Measurements from ENCODE around the gene CTSV. TPM values are rescaled to one million over a fixed set of nuclear protein-coding genes. Genes with fewer than 3 reads are reported as not detected.
"Not testable (repeated sequence)": the region's sequence is repeated elsewhere in the genome, so short reads cannot be mapped to it uniquely, and the experiment has no call there.

The CTSV gene
- total RNA-seq, 2 donors from 2014 or later, result 0.27 TPM; not detected in 1

DNA sequence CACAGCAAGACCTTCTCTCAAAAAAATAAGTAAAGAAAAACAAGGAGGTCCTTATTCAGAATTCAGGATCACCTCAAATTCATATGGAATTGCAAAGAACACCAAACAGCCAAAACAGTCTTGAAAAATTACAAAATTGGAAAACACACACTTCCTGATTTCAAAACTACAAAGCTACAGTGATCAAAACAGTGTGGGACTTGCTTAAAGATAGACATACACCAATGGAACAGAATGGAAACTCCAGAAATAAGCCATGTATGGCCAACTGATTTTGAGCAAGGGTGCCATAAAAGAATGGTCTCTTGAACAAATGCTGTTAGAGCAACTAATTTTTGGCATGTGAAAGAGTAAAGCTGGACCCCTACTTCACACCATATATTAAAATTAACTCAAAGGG, 36.7 kb downstream of the CTSV start:
- not testable (repeated sequence) for DNase-seq (ENCODE audit: low spot score); H3K4me1 ChIP-seq (ENCODE audit: control insufficient read depth in 1 of 2, low read depth in 2 of 2); ATAC-seq (ENCODE audit: insufficient number of reproducible peaks, low FRiP score, low read depth); H3K4me3 ChIP-seq; H3K27ac ChIP-seq; H3K27me3 ChIP-seq (replicated peaks; ENCODE audit: insufficient read depth); H3K9me3 ChIP-seq; H3K36me3 ChIP-seq

DNA sequence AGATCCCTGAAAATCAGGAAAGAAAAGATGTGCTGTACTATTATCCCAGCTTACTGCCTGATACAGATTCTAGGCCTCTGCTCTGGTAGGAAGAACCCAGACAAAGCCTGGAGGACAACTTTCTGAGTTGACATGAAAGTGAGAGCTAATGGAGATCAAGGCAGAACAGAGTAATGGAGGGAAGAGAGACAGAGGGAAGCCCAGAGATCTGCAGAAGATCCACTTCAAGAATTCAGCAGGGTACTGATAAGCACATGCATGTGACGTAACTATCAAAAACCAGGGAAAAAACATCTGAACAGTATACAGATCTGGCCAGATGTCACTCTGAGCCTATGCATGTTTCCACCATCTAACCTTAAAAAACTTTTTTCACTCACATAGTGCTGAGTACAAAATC, 37.6 kb downstream of the CTSV start:
- DNase-seq (ENCODE audit: low spot score); H3K4me3 ChIP-seq; ATAC-seq (ENCODE audit: insufficient number of reproducible peaks, low FRiP score, low read depth); H3K9me3 ChIP-seq; H3K27me3 ChIP-seq (replicated peaks; ENCODE audit: insufficient read depth); H3K36me3 ChIP-seq; H3K27ac ChIP-seq; H3K4me1 ChIP-seq (ENCODE audit: control insufficient read depth in 1 of 2, low read depth in 2 of 2): not testable (repeated sequence)

DNA sequence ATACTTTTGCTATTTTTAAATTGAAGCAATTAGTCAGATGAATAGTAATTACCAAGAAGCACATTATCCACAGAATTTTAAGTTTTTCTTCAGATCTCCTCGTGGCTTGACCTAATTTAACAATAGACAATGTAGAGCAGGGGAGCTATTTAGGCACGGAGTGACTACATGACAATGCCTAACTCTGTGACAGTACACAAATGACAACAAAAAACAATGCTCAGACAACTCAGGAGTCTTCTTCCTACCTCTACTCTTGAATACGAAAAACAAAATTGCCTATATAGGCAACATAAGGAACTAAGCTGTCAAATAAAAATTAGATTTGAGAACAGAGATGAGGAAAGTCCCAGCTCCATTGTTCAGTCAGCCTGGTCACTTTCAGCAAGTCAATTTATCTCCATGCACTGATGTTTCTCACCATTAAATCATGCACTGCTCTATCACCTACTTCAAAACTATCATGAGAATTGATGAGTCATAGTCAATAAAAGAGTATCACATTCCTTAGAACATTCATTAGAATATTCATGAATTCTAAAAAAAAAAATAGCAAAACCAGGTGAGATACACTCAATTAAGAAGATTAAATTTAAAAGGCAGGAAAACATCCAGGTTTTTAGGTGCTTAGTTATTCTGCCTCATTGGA, 38.7 kb downstream of the CTSV start:
- not testable (repeated sequence) for H3K9me3 ChIP-seq; ATAC-seq (ENCODE audit: insufficient number of reproducible peaks, low FRiP score, low read depth); H3K27ac ChIP-seq; DNase-seq (ENCODE audit: low spot score); H3K4me1 ChIP-seq (ENCODE audit: control insufficient read depth in 1 of 2, low read depth in 2 of 2); H3K4me3 ChIP-seq; H3K36me3 ChIP-seq; H3K27me3 ChIP-seq (replicated peaks; ENCODE audit: insufficient read depth)

DNA sequence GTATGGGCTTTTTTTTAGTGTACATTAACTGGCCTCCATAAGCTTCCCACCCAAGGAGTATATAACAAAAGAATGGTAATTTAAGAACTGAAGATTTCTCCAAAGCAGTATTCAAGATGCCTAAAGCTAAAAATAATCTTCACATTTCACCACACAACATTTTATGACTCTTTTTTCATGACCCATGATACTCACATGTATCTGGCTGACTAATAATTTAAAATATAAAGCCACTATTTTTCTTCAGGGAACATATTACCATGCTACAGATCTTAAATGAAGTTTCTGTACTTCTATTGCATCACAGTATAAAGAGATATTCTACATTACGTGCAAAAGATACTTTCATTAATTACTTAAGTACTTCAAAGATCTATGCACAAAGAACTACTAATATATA, 39.2 kb downstream of the CTSV start:
- not testable (repeated sequence) for H3K27me3 ChIP-seq (replicated peaks; ENCODE audit: insufficient read depth); DNase-seq (ENCODE audit: low spot score); H3K36me3 ChIP-seq; H3K27ac ChIP-seq; H3K9me3 ChIP-seq; H3K4me1 ChIP-seq (ENCODE audit: control insufficient read depth in 1 of 2, low read depth in 2 of 2); ATAC-seq (ENCODE audit: insufficient number of reproducible peaks, low FRiP score, low read depth); H3K4me3 ChIP-seq

DNA sequence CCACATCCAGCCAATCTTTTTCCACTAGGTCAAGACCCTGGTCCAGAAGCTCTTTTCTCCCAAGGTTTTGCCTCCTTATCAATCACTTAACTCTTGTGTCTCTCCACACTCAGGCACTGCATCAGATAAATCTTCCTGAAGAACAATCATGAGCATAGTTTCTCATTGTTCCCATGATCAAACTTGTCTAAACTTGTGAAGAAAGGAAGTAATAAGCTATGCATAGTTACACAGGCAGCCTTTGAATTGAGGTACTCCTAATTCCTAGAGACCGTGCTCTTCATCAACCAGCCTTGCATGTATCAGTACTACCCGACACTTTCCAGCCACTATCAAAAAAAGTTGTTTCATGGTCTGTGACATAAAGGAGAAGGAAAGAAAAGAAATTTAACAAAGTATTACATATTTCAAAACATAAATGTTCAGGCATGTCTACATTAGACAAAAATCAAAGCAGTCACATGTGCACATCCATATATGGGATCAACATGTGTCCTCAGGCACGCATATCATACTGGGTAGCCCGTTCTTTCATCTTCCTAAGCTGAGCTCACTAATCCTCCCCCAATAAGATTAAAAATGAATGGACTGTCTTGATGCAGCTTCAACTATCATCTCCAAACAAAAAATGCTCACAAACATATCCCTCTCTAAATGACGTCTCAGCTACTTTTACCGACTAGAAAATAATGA, 41.8 kb downstream of the CTSV start:
- H3K36me3 ChIP-seq; H3K4me3 ChIP-seq; H3K9me3 ChIP-seq; H3K27ac ChIP-seq; ATAC-seq (ENCODE audit: insufficient number of reproducible peaks, low FRiP score, low read depth); DNase-seq (ENCODE audit: low spot score); H3K4me1 ChIP-seq (ENCODE audit: control insufficient read depth in 1 of 2, low read depth in 2 of 2); H3K27me3 ChIP-seq (replicated peaks; ENCODE audit: insufficient read depth): not testable (repeated sequence)

DNA sequence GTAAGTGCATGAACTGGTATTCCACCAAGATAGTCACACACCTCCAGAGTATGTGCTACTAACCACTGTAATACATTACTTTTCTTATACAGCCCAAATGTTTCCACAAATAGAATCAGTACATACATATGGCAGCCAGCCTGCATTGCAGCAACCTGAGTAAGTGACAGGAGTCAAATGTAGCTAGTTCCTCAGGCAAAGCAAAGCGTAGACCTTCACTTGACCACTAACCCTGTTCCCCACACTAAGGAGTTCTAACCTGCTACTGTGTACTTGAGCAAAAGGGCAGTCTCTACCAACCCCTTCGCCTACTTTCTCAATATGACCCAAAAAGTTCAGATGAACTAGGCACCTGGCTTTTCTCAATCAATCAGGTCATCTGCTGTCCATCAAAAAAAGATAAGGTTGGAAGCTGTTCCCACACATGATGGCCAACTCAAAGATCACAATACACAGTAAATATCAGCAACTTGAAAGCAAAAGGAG, 44.4 kb downstream of the CTSV start:
- H3K27ac ChIP-seq; H3K4me1 ChIP-seq (ENCODE audit: control insufficient read depth in 1 of 2, low read depth in 2 of 2); H3K4me3 ChIP-seq; DNase-seq (ENCODE audit: low spot score); H3K27me3 ChIP-seq (replicated peaks; ENCODE audit: insufficient read depth); ATAC-seq (ENCODE audit: insufficient number of reproducible peaks, low FRiP score, low read depth); H3K36me3 ChIP-seq; H3K9me3 ChIP-seq: not testable (repeated sequence)

DNA sequence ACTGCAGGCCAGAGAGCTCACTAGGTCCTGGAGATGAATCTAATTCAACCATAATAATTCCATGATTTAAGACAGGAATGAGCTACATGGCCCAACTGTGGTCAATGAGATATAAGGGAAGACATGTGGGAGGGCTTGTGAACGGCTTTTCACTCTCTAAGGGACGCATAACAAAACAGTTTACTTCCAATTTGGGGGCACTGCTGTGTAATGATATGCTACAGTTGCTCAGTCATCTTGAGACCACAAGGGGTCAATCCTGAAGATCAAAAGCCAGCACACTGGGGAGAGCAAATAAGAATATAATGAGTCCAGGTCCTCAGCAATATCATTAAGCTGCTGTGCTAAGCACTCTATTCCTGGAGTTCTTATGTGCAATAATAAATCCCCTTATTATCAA, 46.6 kb downstream of the CTSV start:
- ATAC-seq (ENCODE audit: insufficient number of reproducible peaks, low FRiP score, low read depth); H3K4me3 ChIP-seq; H3K27me3 ChIP-seq (replicated peaks; ENCODE audit: insufficient read depth); H3K9me3 ChIP-seq; DNase-seq (ENCODE audit: low spot score); H3K27ac ChIP-seq; H3K36me3 ChIP-seq; H3K4me1 ChIP-seq (ENCODE audit: control insufficient read depth in 1 of 2, low read depth in 2 of 2): not testable (repeated sequence)

DNA sequence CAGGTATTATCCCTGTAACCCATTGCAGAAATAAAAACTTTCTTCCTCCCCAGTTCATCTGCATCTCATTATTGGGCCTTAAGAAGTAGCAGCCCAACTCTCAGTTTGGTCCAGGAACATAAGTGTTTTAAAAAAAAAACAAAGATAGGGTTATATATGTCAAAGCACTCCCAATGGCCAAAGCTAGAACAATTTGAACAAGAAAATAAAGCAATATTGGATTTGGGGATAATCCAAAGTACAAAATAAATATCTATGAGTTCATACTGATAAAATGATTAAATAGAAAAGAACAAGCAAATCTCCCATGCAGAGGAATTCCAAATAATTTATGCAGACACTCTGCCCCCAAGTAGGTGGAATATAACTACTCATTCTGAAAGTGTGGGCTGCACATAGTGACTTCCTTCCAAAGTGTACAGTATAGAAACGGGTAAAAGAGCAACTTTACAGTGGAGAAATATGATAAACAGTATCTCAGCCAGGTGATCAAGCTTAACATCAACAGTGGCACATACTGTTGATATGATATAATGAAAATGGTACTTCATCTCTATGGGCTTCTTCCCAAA, 49.1 kb downstream of the CTSV start:
- H3K36me3 ChIP-seq; H3K9me3 ChIP-seq; H3K27me3 ChIP-seq (replicated peaks; ENCODE audit: insufficient read depth); ATAC-seq (ENCODE audit: insufficient number of reproducible peaks, low FRiP score, low read depth); H3K4me3 ChIP-seq; DNase-seq (ENCODE audit: low spot score); H3K27ac ChIP-seq; H3K4me1 ChIP-seq (ENCODE audit: control insufficient read depth in 1 of 2, low read depth in 2 of 2): not testable (repeated sequence)

DNA sequence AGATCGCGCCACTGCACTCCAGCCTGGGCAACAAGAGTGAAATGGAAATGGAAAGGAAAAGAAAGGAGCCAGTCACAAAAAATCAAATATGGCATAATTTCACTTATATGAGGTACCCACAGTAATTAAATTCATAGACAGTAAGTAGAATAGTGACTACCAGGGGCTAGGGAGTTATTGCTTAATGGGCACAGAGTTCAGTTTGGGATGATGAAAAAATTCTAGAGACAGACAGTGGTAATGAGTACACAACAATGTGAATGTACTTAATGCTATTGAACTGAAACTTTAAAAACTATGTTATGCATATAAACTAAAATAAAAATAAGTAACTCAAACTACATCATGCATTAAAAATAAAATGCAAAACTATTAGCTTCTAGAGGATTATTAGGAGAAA, 54.1 kb downstream of the CTSV start:
- not testable (repeated sequence) for H3K4me3 ChIP-seq; H3K4me1 ChIP-seq (ENCODE audit: control insufficient read depth in 1 of 2, low read depth in 2 of 2); H3K27ac ChIP-seq; DNase-seq (ENCODE audit: low spot score); H3K27me3 ChIP-seq (replicated peaks; ENCODE audit: insufficient read depth); ATAC-seq (ENCODE audit: insufficient number of reproducible peaks, low FRiP score, low read depth); H3K36me3 ChIP-seq; H3K9me3 ChIP-seq

DNA sequence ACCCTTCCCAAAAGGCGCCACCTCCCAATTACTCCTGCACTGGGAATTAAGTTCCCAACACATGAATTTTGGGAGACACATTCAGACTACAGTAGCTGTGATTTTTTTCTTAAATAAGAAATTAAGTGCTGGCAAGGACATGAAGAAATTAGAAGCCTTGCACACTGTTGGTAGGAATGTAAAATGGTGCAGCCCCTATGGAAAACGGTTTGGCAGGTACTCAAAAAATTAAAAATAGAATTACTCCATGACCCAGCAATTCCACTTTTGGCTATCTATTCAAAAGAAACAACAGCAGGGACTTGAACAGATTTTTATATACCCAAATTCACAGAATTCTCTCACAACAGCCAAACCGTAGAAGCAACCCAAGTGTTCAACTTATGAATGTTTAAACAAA, 54.8 kb downstream of the CTSV start:
- not testable (repeated sequence) for H3K27me3 ChIP-seq (replicated peaks; ENCODE audit: insufficient read depth); H3K9me3 ChIP-seq; H3K4me3 ChIP-seq; H3K27ac ChIP-seq; H3K4me1 ChIP-seq (ENCODE audit: control insufficient read depth in 1 of 2, low read depth in 2 of 2); DNase-seq (ENCODE audit: low spot score); H3K36me3 ChIP-seq; ATAC-seq (ENCODE audit: insufficient number of reproducible peaks, low FRiP score, low read depth)

DNA sequence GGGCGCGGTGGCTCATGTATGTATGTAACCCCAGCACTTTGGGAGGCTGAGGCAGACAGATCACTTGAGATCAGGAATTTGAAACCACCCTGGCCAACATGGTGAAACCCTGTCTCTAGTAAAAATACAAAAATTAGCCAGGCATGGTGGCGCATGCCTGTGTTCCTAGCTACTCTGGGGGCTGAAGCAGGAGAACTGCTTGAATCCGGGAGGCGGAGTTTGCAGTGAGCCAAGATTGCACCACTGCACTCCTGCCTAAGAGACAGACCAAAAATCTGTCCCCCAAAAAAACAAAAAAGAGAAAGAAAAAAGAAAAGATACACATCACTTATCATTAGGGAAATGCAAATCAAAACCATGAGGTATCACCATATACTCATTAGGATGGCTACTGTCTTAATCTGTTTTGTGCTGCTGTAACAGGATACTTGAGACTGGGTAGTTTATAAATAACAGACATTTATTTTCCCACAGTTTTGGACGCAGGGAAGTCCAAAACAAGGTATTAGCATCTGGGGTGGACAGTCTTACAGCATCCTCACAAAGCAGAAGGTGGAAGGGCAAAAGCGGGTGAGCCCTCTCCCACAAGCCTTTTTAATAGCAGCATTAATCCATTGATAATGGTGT, 55.3 kb downstream of the CTSV start:
- not testable (repeated sequence) for H3K4me3 ChIP-seq; H3K4me1 ChIP-seq (ENCODE audit: control insufficient read depth in 1 of 2, low read depth in 2 of 2); DNase-seq (ENCODE audit: low spot score); H3K9me3 ChIP-seq; ATAC-seq (ENCODE audit: insufficient number of reproducible peaks, low FRiP score, low read depth); H3K27me3 ChIP-seq (replicated peaks; ENCODE audit: insufficient read depth); H3K27ac ChIP-seq; H3K36me3 ChIP-seq

Measured in thoracic aorta (tissue), 2 donors.